Liver (tissue), 9 donors: ENCODE data around the gene SPDYE8. TPM values are rescaled to one million over a fixed set of nuclear protein-coding genes. Genes with fewer than 3 reads are reported as not detected.
"Not testable (repeated sequence)": the region's sequence is repeated elsewhere in the genome, so short reads cannot be mapped to it uniquely, and the experiment has no call there.

Experiments used
- DNase-seq: peaks from one replicate; pipeline ENCODE4 v3.0.0-alpha.2; 2017; ENCODE audit warnings: low spot score
- H3K27ac ChIP-seq, 2 donors: one replicate each; pipeline ENCODE4 v1.7.0; 2013; ENCODE audit warnings: inconsistent platforms in 2 of 2, low read length in 2 of 2, control low read depth in 1 of 2, low read depth in 1 of 2, mild to moderate bottlenecking in 1 of 2
- H3K27me3 ChIP-seq, 4 donors: one replicate each; pipeline versions ENCODE4 v1.6.1 to v1.7.0; 2013; ENCODE audit warnings: low read length in 3 of 4, inconsistent platforms in 1 of 4, mild to moderate bottlenecking in 1 of 4, moderate library complexity in 1 of 4; ENCODE audit not compliant: control insufficient read depth in 4 of 4, insufficient read depth in 4 of 4
- H3K36me3 ChIP-seq, 4 donors: one replicate each; pipeline versions ENCODE4 v1.6.1 to v1.7.0; 2013; ENCODE audit warnings: low read length in 3 of 4, mild to moderate bottlenecking in 3 of 4, low read depth in 1 of 4, moderate library complexity in 1 of 4; ENCODE audit not compliant: control insufficient read depth in 4 of 4, insufficient read depth in 3 of 4
- H3K4me1 ChIP-seq, 4 donors: one replicate each; pipeline versions ENCODE4 v1.6.1 to v1.7.0; 2013; ENCODE audit warnings: low read length in 3 of 4, mild to moderate bottlenecking in 3 of 4, moderate library complexity in 1 of 4; ENCODE audit not compliant: control insufficient read depth in 4 of 4, insufficient read depth in 4 of 4
- H3K4me3 ChIP-seq, 3 donors: one replicate each; pipeline versions ENCODE4 v1.6.1 to v1.7.0; 2013; ENCODE audit warnings: low read length in 3 of 3, control low read depth in 1 of 3, low read depth in 1 of 3, mild to moderate bottlenecking in 1 of 3
- H3K9ac ChIP-seq, 2 donors: one replicate each; pipeline ENCODE4 v1.7.0; 2013; ENCODE audit warnings: low read length in 2 of 2, mild to moderate bottlenecking in 2 of 2, moderate library complexity in 2 of 2, control low read depth in 1 of 2, low read depth in 1 of 2
- H3K9me3 ChIP-seq, 4 donors: one replicate each; pipeline versions ENCODE4 v1.6.1 to v1.7.0; 2013; ENCODE audit warnings: low read length in 3 of 4; ENCODE audit not compliant: control insufficient read depth in 4 of 4
- WGBS: extraction: QIAGEN DNeasy Blood & Tissue Kit; methylation state at CpG from one replicate; pipeline ENCODE4 v1.1.7; 2013; 5-methylcytosine and 5-hydroxymethylcytosine counted together
- polyA plus RNA-seq, 2 donors: library from polyadenylated mRNA; stranded (reverse) in 1 of 2; unstranded in 1 of 2; fragments of 200-250 nt in 1 of 2; fragments of >200 nt in 1 of 2; fragmentation: Nextera tagmentation in 1 of 2; extraction: Ambion mirVana in 1 of 2; gene quantifications; one replicate each; pipeline versions ENCODE4 v1.2.1 to v1.2.3, GENCODE V29; 2013 to 2015
- total RNA-seq, 2 donors: library from RNA; depleted of rRNA; stranded (reverse); fragments of >200 nt; gene quantifications; one replicate each; pipeline ENCODE4 v1.2.3, GENCODE V29; 2014
- donor health status: healthy.
- donor health status: healthy.
- donor health status: healthy.
- donor health status: healthy.
- donor health status: healthy.

SPDYE8 gene
- total and polyA plus RNA-seq, 4 donors = 0.43 TPM; not detected in 3

DNA sequence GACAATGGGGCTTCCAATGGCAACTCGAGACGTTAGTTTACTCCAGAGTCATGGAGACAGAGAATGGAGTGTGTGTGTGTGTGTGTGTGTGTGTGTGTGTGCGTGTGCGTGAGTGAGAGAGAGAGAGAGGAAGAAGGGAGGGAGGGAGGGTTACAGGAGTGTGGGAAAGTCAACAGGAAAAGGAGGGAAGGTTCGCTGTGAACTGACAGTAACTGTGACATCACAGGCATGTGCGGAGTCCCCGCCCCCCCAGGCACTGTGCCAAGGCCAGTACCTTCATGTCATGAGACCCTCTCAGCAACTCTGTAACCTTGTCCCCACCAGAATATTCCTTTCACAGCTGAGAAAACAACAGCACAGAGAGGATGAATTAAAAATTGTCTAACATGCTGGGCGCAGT is 32.1 kb downstream of the SPDYE8 start:
- not testable (repeated sequence) for H3K9ac ChIP-seq, H3K4me3 ChIP-seq, H3K27ac ChIP-seq, H3K9me3 ChIP-seq, DNase-seq, H3K36me3 ChIP-seq, H3K4me1 ChIP-seq, H3K27me3 ChIP-seq
- WGBS = 77% methylated on average over 4 of the region's 8 CpGs

DNA sequence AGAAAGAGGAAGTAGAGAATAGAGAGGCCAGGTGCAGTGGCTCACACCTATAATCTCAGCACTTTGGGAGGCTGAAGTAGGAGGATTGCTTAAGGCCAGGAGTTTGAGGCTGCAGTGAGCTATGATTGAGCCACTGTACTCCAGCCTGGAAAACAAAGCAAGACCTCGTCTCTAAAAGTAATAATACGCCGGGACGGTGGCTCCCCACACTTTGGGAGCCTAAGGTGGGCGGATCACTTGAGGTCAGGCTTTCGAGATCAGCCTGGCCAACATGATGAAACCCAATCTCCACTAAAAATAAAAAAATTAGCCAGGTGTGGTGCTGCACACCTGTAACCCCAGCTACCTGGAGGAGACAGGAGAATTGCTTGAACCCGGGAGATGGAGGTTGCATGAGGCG is 34.1 kb downstream of the SPDYE8 start:
- WGBS = over 99% methylated on average over 8 of the region's 8 CpGs
- H3K27me3 ChIP-seq, H3K27ac ChIP-seq, H3K9ac ChIP-seq, H3K9me3 ChIP-seq, H3K4me1 ChIP-seq, H3K4me3 ChIP-seq, DNase-seq, H3K36me3 ChIP-seq: not testable (repeated sequence)

DNA sequence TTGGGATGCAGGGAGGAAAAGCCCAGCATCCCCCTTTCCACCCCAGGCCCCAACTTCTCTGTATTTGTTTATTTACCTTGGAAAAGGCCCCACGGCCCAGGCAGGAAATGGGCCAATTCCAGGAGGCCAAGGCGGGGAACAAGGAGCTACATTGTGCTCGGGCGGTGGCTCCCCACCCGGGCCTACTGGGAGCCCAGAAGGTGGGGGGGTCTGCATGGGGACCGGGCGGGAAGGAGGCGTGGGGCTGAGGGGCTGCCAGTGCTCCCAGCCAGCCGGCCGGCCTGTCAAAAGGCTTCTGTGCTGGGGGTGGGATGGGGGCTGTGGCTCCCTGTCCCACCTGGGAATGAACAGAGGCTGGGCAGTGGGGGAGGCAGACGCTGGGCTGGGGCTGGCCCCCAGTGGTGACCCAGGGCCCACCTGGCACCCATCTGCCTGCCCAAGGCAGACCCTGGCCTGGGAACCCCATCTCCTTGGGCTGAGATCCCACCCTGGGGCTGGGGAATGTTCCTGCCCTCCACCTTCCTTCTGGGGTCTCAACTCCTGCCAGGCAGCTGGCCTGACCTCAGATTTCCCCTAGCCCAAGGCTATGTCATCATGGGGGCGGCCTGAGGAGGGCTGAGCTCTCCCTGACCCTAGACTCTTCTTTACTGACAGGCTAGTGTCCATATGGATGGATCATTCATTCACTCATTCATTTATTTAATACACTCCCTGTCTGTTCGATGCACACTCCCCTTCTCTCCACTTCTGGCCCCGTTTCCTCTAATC is 39.2 kb downstream of the SPDYE8 start:
- 72% methylated on average over 10 of the region's 14 CpGs for WGBS
- H3K9me3 ChIP-seq, H3K4me3 ChIP-seq, H3K9ac ChIP-seq, H3K4me1 ChIP-seq, DNase-seq, H3K36me3 ChIP-seq, H3K27me3 ChIP-seq, H3K27ac ChIP-seq: not testable (repeated sequence)

DNA sequence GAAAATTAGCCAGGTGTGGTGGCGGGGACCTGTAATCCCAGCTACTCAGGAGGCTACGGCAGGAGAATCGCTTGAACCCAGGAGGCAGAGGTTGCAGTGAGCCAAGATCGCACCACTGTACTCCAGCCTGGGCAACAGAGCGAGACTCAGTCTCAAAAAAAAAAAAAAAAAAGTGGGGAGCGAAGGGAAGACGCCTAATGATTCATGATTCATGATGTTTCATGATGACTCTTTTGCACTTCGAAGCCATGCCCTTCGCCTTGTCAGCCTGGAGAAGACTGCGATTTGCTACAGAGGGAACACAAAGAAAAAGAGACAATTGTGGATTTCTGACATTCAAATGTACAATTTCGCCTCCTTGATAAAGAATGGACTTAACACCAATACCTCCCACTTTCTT is 47.5 kb downstream of the SPDYE8 start:
- not testable (repeated sequence) for H3K9ac ChIP-seq
- 98% methylated on average over 4 of the region's 11 CpGs for WGBS

DNA sequence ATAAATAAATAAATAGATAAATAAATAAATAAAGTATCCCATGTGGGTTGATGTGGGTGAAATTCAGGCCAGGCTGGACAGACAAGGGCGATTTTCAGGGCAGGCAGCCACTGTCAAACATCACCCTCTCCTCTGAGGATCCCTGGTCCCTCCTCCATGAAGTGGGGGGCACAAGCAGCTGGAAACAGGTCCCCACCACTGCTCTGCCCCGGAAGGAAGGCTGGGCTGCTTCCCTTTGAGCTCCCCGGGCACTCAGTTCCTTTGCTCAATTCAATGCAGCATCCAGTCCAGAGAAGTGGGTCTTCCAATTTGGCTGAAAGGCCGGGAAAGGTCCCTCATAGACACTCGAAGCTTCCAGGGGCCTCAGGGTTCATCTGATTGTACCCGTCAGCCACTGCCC is 49.2 kb downstream of the SPDYE8 start:
- not testable (repeated sequence) for H3K9ac ChIP-seq, H3K27ac ChIP-seq, H3K27me3 ChIP-seq, H3K4me3 ChIP-seq, H3K4me1 ChIP-seq, H3K36me3 ChIP-seq, DNase-seq, H3K9me3 ChIP-seq
- WGBS = 94% methylated on average over 2 of the region's 6 CpGs

More for the DNA sequence above, 47.5 kb downstream of the SPDYE8 start:
- not testable (repeated sequence) for H3K4me1 ChIP-seq, H3K27ac ChIP-seq, H3K9me3 ChIP-seq, H3K27me3 ChIP-seq, DNase-seq, H3K4me3 ChIP-seq, H3K36me3 ChIP-seq

DNA sequence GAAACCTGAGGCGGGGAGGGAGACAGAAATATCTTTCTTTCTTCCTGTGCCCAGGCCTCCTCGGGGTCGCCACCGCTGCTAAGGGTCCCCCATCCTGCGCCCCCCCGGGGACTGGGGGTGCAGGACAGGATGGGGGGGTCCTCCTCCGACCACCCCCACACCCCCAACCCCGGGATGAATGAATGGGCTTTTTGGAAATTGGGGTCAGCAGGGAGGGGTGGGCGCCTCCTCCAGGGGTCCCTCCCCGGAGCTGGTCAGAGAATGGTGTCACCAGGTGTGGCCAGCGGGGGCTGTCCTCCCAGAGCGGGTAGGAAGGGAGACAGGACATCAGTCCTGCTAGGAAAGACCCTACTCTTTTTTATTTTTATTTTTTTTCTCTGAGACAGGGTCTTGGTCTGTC is 53.1 kb downstream of the SPDYE8 start:
- not testable (repeated sequence) for H3K36me3 ChIP-seq, H3K4me3 ChIP-seq, H3K9me3 ChIP-seq, H3K27ac ChIP-seq, H3K9ac ChIP-seq, H3K4me1 ChIP-seq, DNase-seq, H3K27me3 ChIP-seq
- 97% methylated on average over 4 of the region's 12 CpGs for WGBS

DNA sequence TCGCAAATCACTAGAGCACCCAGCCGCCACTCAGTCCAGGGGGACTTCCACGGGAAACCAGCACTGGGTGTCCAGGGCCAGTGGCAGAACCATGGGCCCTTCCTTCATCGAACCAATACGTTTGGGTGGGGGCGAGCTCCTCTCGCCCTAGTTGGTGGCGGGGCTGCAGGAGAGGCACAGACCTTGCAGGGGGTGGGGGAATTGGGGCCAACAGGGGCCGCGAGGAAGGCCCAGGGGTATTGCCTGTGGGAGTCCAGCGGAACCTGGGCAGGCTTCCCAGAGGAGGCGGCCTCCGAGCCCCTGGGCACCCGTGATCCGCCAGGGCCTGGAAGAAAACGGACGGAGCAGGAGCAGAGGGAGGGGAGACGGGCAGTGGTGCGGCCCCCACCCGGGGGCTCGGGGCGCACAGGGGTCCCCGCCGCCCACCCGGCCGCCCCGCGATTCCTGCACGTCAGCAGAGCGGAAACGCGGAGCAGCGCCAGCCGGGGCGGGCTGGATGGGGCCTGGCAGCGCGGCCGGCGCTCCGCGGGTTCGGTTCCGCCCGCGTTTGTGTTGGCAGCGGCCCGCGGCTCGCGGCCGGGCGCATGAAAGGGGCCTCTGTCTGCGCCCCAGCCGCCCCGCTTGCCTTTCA is 53.8 kb downstream of the SPDYE8 start:
- not testable (repeated sequence) for DNase-seq

DNA sequence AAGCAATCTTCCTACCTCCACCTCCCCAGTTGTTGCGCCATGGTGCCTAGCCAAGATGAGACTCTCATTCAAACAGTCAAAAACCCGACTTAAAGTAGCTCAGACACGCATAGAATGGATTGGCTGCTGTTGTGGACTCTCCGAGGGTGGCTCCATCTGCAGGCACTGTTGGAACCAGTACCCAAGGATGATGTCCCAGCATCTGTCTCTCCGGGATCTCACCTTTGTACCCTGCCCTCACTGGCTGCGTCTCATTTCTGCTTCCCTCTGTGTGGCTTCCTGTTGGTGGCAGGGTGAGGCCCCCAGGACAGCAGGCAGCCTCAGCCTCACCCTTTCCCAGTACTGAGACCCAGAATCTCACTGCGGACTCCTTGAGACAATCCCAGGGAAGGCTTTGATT is 54.8 kb downstream of the SPDYE8 start:
- 91% methylated on average over 4 of the region's 7 CpGs for WGBS
- DNase-seq = not testable (repeated sequence)

More for the DNA sequence above, 53.8 kb downstream of the SPDYE8 start:
- not testable (repeated sequence) for H3K9ac ChIP-seq, H3K36me3 ChIP-seq, H3K27me3 ChIP-seq, H3K4me3 ChIP-seq, H3K9me3 ChIP-seq, H3K4me1 ChIP-seq, H3K27ac ChIP-seq
- 95% methylated on average over 14 of the region's 55 CpGs for WGBS

More for the DNA sequence above, 54.8 kb downstream of the SPDYE8 start:
- H3K36me3 ChIP-seq, H3K4me1 ChIP-seq, H3K27me3 ChIP-seq, H3K9ac ChIP-seq, H3K4me3 ChIP-seq, H3K9me3 ChIP-seq, H3K27ac ChIP-seq: not testable (repeated sequence)
